G401.6 (cell line): ENCODE data around the gene FAR2.
"Not testable (repeated sequence)": the region's sequence is repeated elsewhere in the genome, so short reads cannot be mapped to it uniquely, and the experiment has no call there.

Source experiments
- FAIRE-seq: peaks from 2 replicates; lab custom pipeline; 2012; peaks lifted over from hg19 to GRCh38; lab: Jason Lieb, UNC

The FAR2 gene

GRCh38 chr12:29152981-29153630 lies 4.0 kb downstream of the FAR2 start:
- no peak for FAIRE-seq

GRCh38 chr12:29155079-29155478 lies 6.0 kb downstream of the FAR2 start:
- no peak for FAIRE-seq

GRCh38 chr12:29157486-29157946 lies 8.4 kb downstream of the FAR2 start:
- FAIRE-seq, result no peak

- FAIRE-seq, result no peak
These were observed 9.2 kb downstream of the FAR2 start for GRCh38 chr12:29158115-29158763.

- no peak for FAIRE-seq
These were observed 10.6 kb downstream of the FAR2 start for GRCh38 chr12:29159661-29160060.

- no peak for FAIRE-seq
These were observed 11.2 kb downstream of the FAR2 start for GRCh38 chr12:29160230-29160629.

GRCh38 chr12:29163146-29163545 lies 14.1 kb downstream of the FAR2 start:
- FAIRE-seq, result no peak

- FAIRE-seq, result no peak
These were observed 15.7 kb downstream of the FAR2 start for GRCh38 chr12:29164477-29165393.

GRCh38 chr12:29167445-29167844 lies 18.4 kb downstream of the FAR2 start:
- no peak for FAIRE-seq

- FAIRE-seq, result no peak
These were observed 18.9 kb downstream of the FAR2 start for GRCh38 chr12:29167988-29168387.

GRCh38 chr12:29169978-29170377 lies 20.9 kb downstream of the FAR2 start:
- FAIRE-seq, result not testable (repeated sequence)

- not testable (repeated sequence) for FAIRE-seq
These were observed 21.5 kb downstream of the FAR2 start for GRCh38 chr12:29170478-29171084.

GRCh38 chr12:29171421-29172258 lies 22.6 kb downstream of the FAR2 start:
- no peak for FAIRE-seq

- FAIRE-seq, result no peak
These were observed 27.9 kb downstream of the FAR2 start for GRCh38 chr12:29176941-29177340.

GRCh38 chr12:29182247-29182646 lies 33.2 kb downstream of the FAR2 start:
- FAIRE-seq, result not testable (repeated sequence)

- no peak for FAIRE-seq
These were observed 38.7 kb downstream of the FAR2 start for GRCh38 chr12:29187756-29188155.

- FAIRE-seq, result no peak
These were observed 42.3 kb downstream of the FAR2 start for GRCh38 chr12:29191267-29191850.

- no peak for FAIRE-seq
These were observed 49.8 kb downstream of the FAR2 start for GRCh38 chr12:29198901-29199300.

- no peak for FAIRE-seq
These were observed 51.5 kb downstream of the FAR2 start for GRCh38 chr12:29200586-29200985.

- FAIRE-seq, result no peak
These were observed 52.2 kb downstream of the FAR2 start for GRCh38 chr12:29201296-29201695.

- FAIRE-seq, result no peak
These were observed 52.7 kb downstream of the FAR2 start for GRCh38 chr12:29201746-29202145.
